K562 (cell line): Measurements from ENCODE around the gene EMILIN3. TPM values are rescaled to one million over a fixed set of nuclear protein-coding genes. Genes with fewer than 3 reads are reported as not detected.

Experiments
- DLX4 ChIP-seq: fragments of 250-450 bp; sonication (Bioruptor Pico); IDR thresholded peaks from 2 replicates; pipeline ENCODE4 v1.6.1; 2021; ENCODE audit warnings: mild to moderate bottlenecking
- ESRRB ChIP-seq: fragments of 250-450 bp; sonication (Bioruptor Pico); IDR thresholded peaks from 2 replicates; pipeline ENCODE4 v1.5.0; 2020; ENCODE audit warnings: mild to moderate bottlenecking, moderate library complexity, borderline replicate concordance
- FOXJ3 ChIP-seq: sonication (generic); formaldehyde crosslinking; IDR thresholded peaks from 2 replicates; pipeline ENCODE4 v1.4.0; 2020; ENCODE audit warnings: mild to moderate bottlenecking, missing genetic modification reagents
- HCFC1 ChIP-seq: IDR thresholded peaks from 2 replicates; pipeline ENCODE4 v1.6.1; 2012; ENCODE audit warnings: low read depth, low read length, improper control_type of control experiment
- HOMEZ ChIP-seq: fragments of 250-450 bp; sonication (Bioruptor Pico); IDR thresholded peaks from 2 replicates; pipeline ENCODE4 v1.4.0; 2020; ENCODE audit warnings: mild to moderate bottlenecking, moderate library complexity
- KLF10 ChIP-seq: fragments of 250-450 bp; sonication (Bioruptor Pico); IDR thresholded peaks from 2 replicates; pipeline ENCODE4 v1.6.1; 2021; ENCODE audit warnings: matching md5 sums
- LCOR ChIP-seq: sonication (generic); formaldehyde crosslinking; IDR thresholded peaks from 2 replicates; pipeline ENCODE4 v1.8.0; 2022; ENCODE audit warnings: mild to moderate bottlenecking, missing genetic modification reagents
- REST ChIP-seq, 2 experiments: fragments of 450-650 bp; formaldehyde crosslinking in 1 of 2; IDR thresholded peaks; 2 replicates each; pipeline versions ENCODE4 v1.4.0 to v1.6.1; 2014 to 2020; ENCODE audit warnings: mild to moderate bottlenecking in 2 of 2, borderline replicate concordance in 1 of 2, low read depth in 1 of 2
- SREBF2 ChIP-seq: sonication (generic); formaldehyde crosslinking; IDR thresholded peaks from 2 replicates; pipeline ENCODE4 v1.4.0; 2020; ENCODE audit warnings: mild to moderate bottlenecking, missing genetic modification reagents
- ZC3H8 ChIP-seq: fragments of 450-650 bp; IDR thresholded peaks from 2 replicates; pipeline ENCODE4 v1.6.1; 2017
- ZNF609 ChIP-seq: sonication (generic); formaldehyde crosslinking; IDR thresholded peaks from 2 replicates; pipeline ENCODE4 v1.8.1; 2023; ENCODE audit warnings: missing genetic modification reagents, mild to moderate bottlenecking, borderline replicate concordance
- polyA plus RNA-seq, 8 experiments: library from polyadenylated mRNA; depleted of rRNA in 4 of 8; stranded (reverse) in 5 of 8; unstranded in 3 of 8; fragments of >200 nt; fragmentation: Nextera tagmentation in 2 of 8; fragmentation: Illumina TruSeq in 1 of 8; extraction: Ambion mirVana in 2 of 8; extraction: Trizol in 1 of 8; gene quantifications; 2 replicates each; pipeline versions ENCODE4 v1.2.1 to v1.2.3, GENCODE V29; 2011 to 2014; ENCODE audit warnings: inconsistent platforms in 1 of 8, missing spikeins in 1 of 8
- total RNA-seq, 7 experiments: library from RNA; depleted of rRNA in 6 of 7; stranded (reverse); fragments of >200 nt in 6 of 7; fragmentation: Illumina TruSeq in 2 of 7; extraction: Trizol in 2 of 7; gene quantifications; 2 replicates each; pipeline versions ENCODE4 v1.2.1 to v1.2.3, GENCODE V29; 2011 to 2021; ENCODE audit warnings: low replicate concordance in 1 of 7

EMILIN3 gene
- total and polyA plus RNA-seq, 9 of the 15 experiments (the other 6 are each of a cell fraction or from before 2014, with no cell fraction given), result 0.01 to 0.07 TPM; not detected in 7

- TF ChIP-seq ZNF609 (CRISPR knock-in tag) (no peak), LCOR (CRISPR knock-in tag) (no peak), DLX4 (CRISPR knock-in tag) (no peak), FOXJ3 (CRISPR knock-in tag) (no peak), ZC3H8 (no peak), SREBF2 (CRISPR knock-in tag) (no peak), HCFC1 (no peak), KLF10 (CRISPR knock-in tag) (no peak), REST (IDR thresholded peaks at IDR 0.05; ENCODE audit: borderline replicate concordance) (no peak), REST (CRISPR knock-in tag; IDR thresholded peaks at IDR 0.05; ENCODE audit: low read depth) (no peak), HOMEZ (no peak), ESRRB (CRISPR knock-in tag) (no peak)
Measured at GRCh38 chr20:41382791-41383305, 16.2 kb upstream of the EMILIN3 start (continued).
